GM23338 (cell line): ENCODE data around the gene CDK3. TPM values are rescaled to one million over a fixed set of nuclear protein-coding genes. Genes with fewer than 3 reads are reported as not detected.

Experiments
- ATAC-seq: fragments of 200-7000 bp; cut with Tn5 transposase; 3 replicates; pipeline ENCODE4 v1.9.1; 2020
- DNase-seq: peaks from one replicate; pipeline ENCODE4 v3.0.0-alpha.2; 2015; ENCODE audit warnings: low spot score
- H2AFZ ChIP-seq: fragments of 200-600 bp; sonication (generic); 2 replicates; pipeline ENCODE4 v1.8.0; 2016; ENCODE audit warnings: antibody characterized with exemption, mild to moderate bottlenecking, moderate library complexity
- H3F3A ChIP-seq: fragments of 200-600 bp; sonication (generic); replicated peaks from 2 replicates; pipeline ENCODE4 v1.8.0; 2017; ENCODE audit warnings: antibody characterized with exemption, mixed run types, low read depth
- H3K27ac ChIP-seq: fragments of 200-600 bp; sonication (generic); 2 replicates; pipeline ENCODE4 v1.6.1; 2016; ENCODE audit warnings: low read depth
- H3K27me3 ChIP-seq: fragments of 200-600 bp; sonication (generic); 2 replicates; pipeline ENCODE4 v1.8.0; 2016; ENCODE audit warnings: mild to moderate bottlenecking, mixed run types, moderate library complexity; ENCODE audit not compliant: insufficient read depth
- H3K36me3 ChIP-seq: fragments of 200-600 bp; sonication (generic); 2 replicates; pipeline ENCODE4 v1.8.0; 2016; ENCODE audit warnings: mild to moderate bottlenecking; ENCODE audit not compliant: insufficient read depth
- H3K4me1 ChIP-seq: fragments of 200-600 bp; sonication (generic); 2 replicates; pipeline ENCODE4 v1.8.0; 2016; ENCODE audit warnings: mild to moderate bottlenecking, moderate library complexity; ENCODE audit not compliant: insufficient read depth
- H3K4me2 ChIP-seq: fragments of 200-600 bp; sonication (generic); 2 replicates; pipeline ENCODE4 v1.7.1; 2017; ENCODE audit warnings: mixed run types
- H3K4me3 ChIP-seq: fragments of 200-600 bp; sonication (generic); 2 replicates; pipeline ENCODE4 v1.6.1; 2016; ENCODE audit warnings: mixed run types
- H3K79me2 ChIP-seq: fragments of 200-600 bp; sonication (generic); replicated peaks from 2 replicates; pipeline ENCODE4 v1.8.0; 2017; ENCODE audit warnings: mild to moderate bottlenecking; ENCODE audit not compliant: insufficient read depth
- H3K9me2 ChIP-seq: fragments of 200-600 bp; sonication (generic); 2 replicates; pipeline ENCODE4 v1.8.0; 2017; ENCODE audit not compliant: insufficient read depth
- H4K20me1 ChIP-seq: fragments of 200-600 bp; sonication (generic); replicated peaks from 2 replicates; pipeline ENCODE4 v1.8.0; 2017; ENCODE audit warnings: mild to moderate bottlenecking; ENCODE audit not compliant: insufficient read depth
- H3K27ac Mint-ChIP-seq: 2 replicates; pipeline ENCODE4 v1.8.0; 2020; ENCODE audit warnings: inconsistent platforms, mild to moderate bottlenecking, moderate library complexity, mixed read lengths
- H3K27me3 Mint-ChIP-seq: 3 replicates; pipeline ENCODE4 v1.8.0; 2022; ENCODE audit warnings: low read depth, mild to moderate bottlenecking, moderate library complexity, mixed read lengths, inconsistent platforms; ENCODE audit not compliant: insufficient read depth, poor library complexity
- H3K36me3 Mint-ChIP-seq: 3 replicates; pipeline ENCODE4 v1.8.0; 2021; ENCODE audit warnings: low read depth, mild to moderate bottlenecking, inconsistent platforms, moderate library complexity, mixed read lengths
- H3K4me1 Mint-ChIP-seq: 3 replicates; pipeline ENCODE4 v1.8.0; 2020; ENCODE audit warnings: mild to moderate bottlenecking, inconsistent platforms, mixed read lengths
- H3K4me3 Mint-ChIP-seq: 3 replicates; pipeline ENCODE4 v1.8.0; 2021; ENCODE audit warnings: moderate library complexity, mild to moderate bottlenecking, inconsistent platforms, mixed read lengths
- H3K9me3 Mint-ChIP-seq: 3 replicates; pipeline ENCODE4 v1.8.0; 2020; ENCODE audit warnings: moderate library complexity, mild to moderate bottlenecking, inconsistent platforms, mixed read lengths
- CREB1 ChIP-seq: fragments of 250-450 bp; sonication (Bioruptor Pico); IDR thresholded peaks from 2 replicates; pipeline ENCODE4 v1.5.0; 2020; ENCODE audit warnings: low read depth, mild to moderate bottlenecking, moderate library complexity
- CTCF ChIP-seq, 2 experiments: fragments of 200-600 bp in 1 of 2; sonication (generic) in 1 of 2; conservative IDR thresholded peaks; 2 replicates each; pipeline versions ENCODE4 v1.5.1 to v1.6.1; 2016 to 2017; ENCODE audit warnings: antibody characterized with exemption in 2 of 2, low read depth in 2 of 2, mild to moderate bottlenecking in 2 of 2, moderate library complexity in 1 of 2
- EZH2 ChIP-seq: fragments of 200-600 bp; sonication (generic); IDR thresholded peaks from one replicate; pipeline ENCODE4 v1.8.0; 2017; ENCODE audit warnings: antibody characterized with exemption, mild to moderate bottlenecking, low read depth; ENCODE audit not compliant: unreplicated experiment
- EZH2phosphoT487 ChIP-seq: fragments of 200-600 bp; sonication (generic); IDR thresholded peaks from one replicate; pipeline ENCODE4 v1.8.1; 2018; ENCODE audit warnings: antibody characterized with exemption; ENCODE audit not compliant: unreplicated experiment
- JUNB ChIP-seq: IDR thresholded peaks from one replicate; pipeline ENCODE4 v1.6.1; 2016; ENCODE audit warnings: antibody characterized with exemption; ENCODE audit not compliant: unreplicated experiment
- NANOG ChIP-seq: IDR thresholded peaks from 2 replicates; pipeline ENCODE4 v1.6.1; 2016; ENCODE audit warnings: antibody characterized with exemption, borderline replicate concordance
- POLR2AphosphoS5 ChIP-seq: IDR thresholded peaks from 2 replicates; pipeline ENCODE4 v1.6.1; 2016; ENCODE audit warnings: antibody characterized with exemption, low read depth
- REST ChIP-seq: IDR thresholded peaks from one replicate; pipeline ENCODE4 v1.6.1; 2018; ENCODE audit warnings: antibody characterized with exemption; ENCODE audit not compliant: unreplicated experiment
- STAT1 ChIP-seq: IDR thresholded peaks from one replicate; pipeline ENCODE4 v1.6.1; 2016; ENCODE audit warnings: antibody characterized with exemption; ENCODE audit not compliant: unreplicated experiment
- ZNF114 ChIP-seq: fragments of 250-450 bp; sonication (Bioruptor Pico); IDR thresholded peaks from 2 replicates; pipeline ENCODE4 v1.5.0; 2020; ENCODE audit warnings: mild to moderate bottlenecking, moderate library complexity
- ZNF331 ChIP-seq: fragments of 250-450 bp; sonication (Bioruptor Pico); IDR thresholded peaks from 2 replicates; pipeline ENCODE4 v1.5.0; 2020; ENCODE audit warnings: low read depth, mild to moderate bottlenecking, moderate library complexity
- ZNF462 ChIP-seq: fragments of 250-450 bp; sonication (Bioruptor Pico); IDR thresholded peaks from 2 replicates; pipeline ENCODE4 v1.5.0; 2020; ENCODE audit warnings: mild to moderate bottlenecking, moderate library complexity
- polyA plus RNA-seq: library from polyadenylated mRNA; unstranded; fragments of >200 nt; fragmentation: Nextera tagmentation; extraction: Ambion mirVana; gene quantifications from 2 replicates; pipeline ENCODE4 v1.2.1, GENCODE V29; 2016
- total RNA-seq: library from RNA; depleted of rRNA; stranded (reverse); fragments of >200 nt; shearing (Covaris generic); gene quantifications from 2 replicates; pipeline ENCODE4 v1.2.3, GENCODE V29; 2014
- TF ChIP-seq, protein P1 (sequence below): IDR thresholded peaks from 2 replicates; pipeline ENCODE4 v1.6.1; 2016; ENCODE audit warnings: antibody characterized with exemption

The CDK3 gene
- total and polyA plus RNA-seq, 2 experiments from 2014 or later: 7.9 to 10.2 TPM

DNA sequence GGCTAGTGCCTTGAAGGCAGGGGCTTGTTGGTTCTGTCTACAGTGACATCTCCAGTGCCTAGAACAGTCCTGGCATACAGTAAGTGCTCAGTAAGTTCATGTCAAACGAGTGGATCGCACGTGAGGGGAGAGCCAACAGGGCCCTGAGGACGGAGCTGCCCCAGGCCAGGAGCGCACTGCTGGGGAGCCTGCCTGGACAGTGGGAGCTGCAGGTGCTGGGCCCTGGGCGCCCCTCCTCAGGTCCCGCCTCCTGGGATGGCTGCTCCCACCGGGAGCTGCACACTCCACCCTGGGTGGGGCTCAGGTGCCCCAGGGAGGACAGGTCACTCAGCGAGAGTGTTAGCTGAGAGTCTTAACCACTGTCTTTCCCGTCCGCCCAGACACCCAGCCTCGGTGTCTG, 24.6 kb downstream of the CDK3 start (continued):
- TF ChIP-seq ZNF462 (CRISPR knock-in tag): no peak

GRCh38 chr17:76026714-76027158, 26.1 kb downstream of the CDK3 start:
- Mint-ChIP-seq H3K36me3 (no peaks in the 10 kb centered on the region), H3K4me3 (no peak overlapping the region), H3K27me3 (peaks cover 15% of the 10 kb centered on the region), H3K9me3 (no peaks in the 10 kb centered on the region), H3K27ac (no peak overlapping the region), H3K4me1 (peaks cover 18% of the 10 kb centered on the region)
- DNase-seq: no peak
- ATAC-seq: peak; percentile 26
- no peak overlapping the region for H3K4me2 ChIP-seq
- H3K79me2 ChIP-seq: no peaks in the 10 kb centered on the region
- H4K20me1 ChIP-seq: no peaks in the 10 kb centered on the region
- H3K27me3 ChIP-seq: no peaks in the 10 kb centered on the region
- H3K36me3 ChIP-seq: no peaks in the 10 kb centered on the region
- peaks cover 12% of the 10 kb centered on the region for H3F3A ChIP-seq
- no peaks in the 10 kb centered on the region for H3K9me2 ChIP-seq
- H3K4me1 ChIP-seq: peaks cover 13% of the 10 kb centered on the region
- TF ChIP-seq EZH2: no peak
- TF ChIP-seq CTCF (conservative IDR thresholded peaks at IDR 0.05; ENCODE audit: low read depth in 2 of 2): no peak
- TF ChIP-seq ZNF331 (CRISPR knock-in tag): no peak
- no peak for TF ChIP-seq ZNF114
- TF ChIP-seq JUNB: no peak
- no peak for TF ChIP-seq STAT1
- TF ChIP-seq, protein P1, sequence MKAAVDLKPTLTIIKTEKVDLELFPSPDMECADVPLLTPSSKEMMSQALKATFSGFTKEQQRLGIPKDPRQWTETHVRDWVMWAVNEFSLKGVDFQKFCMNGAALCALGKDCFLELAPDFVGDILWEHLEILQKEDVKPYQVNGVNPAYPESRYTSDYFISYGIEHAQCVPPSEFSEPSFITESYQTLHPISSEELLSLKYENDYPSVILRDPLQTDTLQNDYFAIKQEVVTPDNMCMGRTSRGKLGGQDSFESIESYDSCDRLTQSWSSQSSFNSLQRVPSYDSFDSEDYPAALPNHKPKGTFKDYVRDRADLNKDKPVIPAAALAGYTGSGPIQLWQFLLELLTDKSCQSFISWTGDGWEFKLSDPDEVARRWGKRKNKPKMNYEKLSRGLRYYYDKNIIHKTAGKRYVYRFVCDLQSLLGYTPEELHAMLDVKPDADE: no peak
- TF ChIP-seq REST: no peak
- TF ChIP-seq EZH2phosphoT487: no peak
- no peak for TF ChIP-seq POLR2AphosphoS5
- TF ChIP-seq NANOG: no peak
- no peak for TF ChIP-seq CREB1 (CRISPR knock-in tag)
- H3K4me3 ChIP-seq: no peak overlapping the region
- no peak overlapping the region for H3K27ac ChIP-seq
- H2AFZ ChIP-seq: peak overlapping the region; percentile 84; the same call in 1 of the 2 replicates
